Kidney tubule cell (primary cell): Measurements from ENCODE around the gene IRS1.

ENCODE experiments used
- DNase-seq: peaks from one replicate; pipeline ENCODE4 v3.0.0-alpha.2; 2018; ENCODE audit warnings: low spot score

The IRS1 gene

GRCh38 chr2:226726546-226726945 lies 73.1 kb downstream of the IRS1 start:
- peak; percentile 34 for DNase-seq

GRCh38 chr2:226725126-226725860 lies 74.3 kb downstream of the IRS1 start:
- DNase-seq, result no peak

GRCh38 chr2:226721541-226721940 lies 78.1 kb downstream of the IRS1 start:
- no peak for DNase-seq

GRCh38 chr2:226720948-226721347 lies 78.7 kb downstream of the IRS1 start:
- no peak for DNase-seq

GRCh38 chr2:226717719-226718118 lies 81.9 kb downstream of the IRS1 start:
- DNase-seq, result no peak

GRCh38 chr2:226716126-226716525 lies 83.5 kb downstream of the IRS1 start:
- no peak for DNase-seq

- no peak for DNase-seq
These were observed 84.2 kb downstream of the IRS1 start for GRCh38 chr2:226715347-226715990.

- no peak for DNase-seq
These were observed 86.7 kb downstream of the IRS1 start for GRCh38 chr2:226712941-226713340.

GRCh38 chr2:226711606-226712296 lies 87.9 kb downstream of the IRS1 start:
- DNase-seq, result no peak

GRCh38 chr2:226707499-226707898 lies 92.1 kb downstream of the IRS1 start:
- no peak for DNase-seq

GRCh38 chr2:226705965-226706364 lies 93.7 kb downstream of the IRS1 start:
- no peak for DNase-seq

- no peak for DNase-seq
These were observed 94.3 kb downstream of the IRS1 start for GRCh38 chr2:226705133-226705886.

- DNase-seq, result no peak
These were observed 96.1 kb downstream of the IRS1 start for GRCh38 chr2:226703514-226703913.

GRCh38 chr2:226702376-226702775 lies 97.2 kb downstream of the IRS1 start:
- DNase-seq, result no peak

GRCh38 chr2:226701052-226701451 lies 98.6 kb downstream of the IRS1 start:
- peak; percentile 9 for DNase-seq

- DNase-seq, result peak; percentile 43
These were observed 100.3 kb downstream of the IRS1 start for GRCh38 chr2:226699321-226699720.

- no peak for DNase-seq
These were observed 100.9 kb downstream of the IRS1 start for GRCh38 chr2:226698671-226699070.

GRCh38 chr2:226694586-226695284 lies 104.9 kb downstream of the IRS1 start:
- no peak for DNase-seq

- no peak for DNase-seq
These were observed 105.5 kb downstream of the IRS1 start for GRCh38 chr2:226694149-226694548.

- no peak for DNase-seq
These were observed 106.1 kb downstream of the IRS1 start for GRCh38 chr2:226693521-226693920.

- DNase-seq, result no peak
These were observed 107.0 kb downstream of the IRS1 start for GRCh38 chr2:226692521-226693126.
